RWPE2 (cell line): ENCODE results near the gene NAA38.

Source experiments
- ATAC-seq: fragments of 200-7000 bp; cut with Tn5 transposase; 3 replicates; pipeline ENCODE4 v1.9.1; 2021; ENCODE audit warnings: low read depth
- DNase-seq: peaks from one replicate; pipeline ENCODE4 v3.0.0-alpha.2; 2020; ENCODE audit warnings: low spot score
- H3K27ac ChIP-seq: fragments of 450-650 bp; 2 replicates; pipeline ENCODE4 v1.5.1; 2017; ENCODE audit warnings: mild to moderate bottlenecking; ENCODE audit not compliant: poor library complexity, severe bottlenecking
- H3K27me3 ChIP-seq: fragments of 250-450 bp; sonication (Bioruptor Pico); 2 replicates; pipeline ENCODE4 v1.5.1; 2021; ENCODE audit warnings: mild to moderate bottlenecking, moderate library complexity; ENCODE audit not compliant: insufficient read depth, poor library complexity, severe bottlenecking
- H3K36me3 ChIP-seq: fragments of 250-450 bp; sonication (Bioruptor Pico); 2 replicates; pipeline ENCODE4 v1.5.1; 2020; ENCODE audit warnings: low read depth, mild to moderate bottlenecking, moderate library complexity
- H3K4me1 ChIP-seq: fragments of 250-450 bp; sonication (Bioruptor Pico); 2 replicates; pipeline ENCODE4 v1.5.1; 2021; ENCODE audit warnings: mild to moderate bottlenecking, moderate library complexity; ENCODE audit not compliant: insufficient read depth, poor library complexity, severe bottlenecking
- H3K4me3 ChIP-seq: fragments of 250-450 bp; sonication (Bioruptor Pico); 2 replicates; pipeline ENCODE4 v1.5.1; 2021; ENCODE audit warnings: mild to moderate bottlenecking, moderate library complexity; ENCODE audit not compliant: severe bottlenecking
- H3K9me3 ChIP-seq: fragments of 250-450 bp; sonication (Bioruptor Pico); 2 replicates; pipeline ENCODE4 v1.5.1; 2021; ENCODE audit warnings: mild to moderate bottlenecking, moderate library complexity; ENCODE audit not compliant: severe bottlenecking
- CTCF ChIP-seq: fragments of 450-650 bp; IDR thresholded peaks from one replicate; pipeline ENCODE4 v1.5.1; 2017; ENCODE audit warnings: mild to moderate bottlenecking, moderate library complexity; ENCODE audit not compliant: poor library complexity, severe bottlenecking

Gene NAA38

GRCh38 chr17:7862692-7863437, 5.5 kb upstream of the NAA38 start:
- Histone ChIP-seq H3K36me3 (peaks cover 41% of the 10 kb centered on the region), H3K4me1 (peaks cover 6% of the 10 kb centered on the region), H3K27me3 (no peaks in the 10 kb centered on the region), H3K4me3 (no peak overlapping the region), H3K9me3 (no peaks in the 10 kb centered on the region), H3K27ac (no peak overlapping the region)
- no peak for DNase-seq
- peak; percentile 83 for TF ChIP-seq CTCF
- ATAC-seq, result no peak

GRCh38 chr17:7859028-7859427, 1.7 kb upstream of the NAA38 start:
- peak overlapping the region; percentile 82 for H3K27ac ChIP-seq
- peak overlapping the region; percentile 59 for H3K4me3 ChIP-seq
- no peak for ATAC-seq
- H3K27me3 ChIP-seq, result no peaks in the 10 kb centered on the region
- H3K9me3 ChIP-seq, result no peaks in the 10 kb centered on the region
- TF ChIP-seq CTCF, result no peak
- DNase-seq, result no peak
- peaks cover 39% of the 10 kb centered on the region for H3K36me3 ChIP-seq
- no peaks in the 10 kb centered on the region for H3K4me1 ChIP-seq

GRCh38 chr17:7858522-7858810, 1.1 kb upstream of the NAA38 start:
- Histone ChIP-seq H3K27ac (peak overlapping the region; percentile 82), H3K9me3 (no peaks in the 10 kb centered on the region), H3K4me1 (no peaks in the 10 kb centered on the region), H3K4me3 (peak overlapping the region; percentile 59), H3K27me3 (no peaks in the 10 kb centered on the region), H3K36me3 (peaks cover 33% of the 10 kb centered on the region)
- ATAC-seq, result peak; percentile 20; the same call in 2 of the 3 replicates
- DNase-seq, result no peak
- TF ChIP-seq CTCF, result peak; percentile 34

- H3K36me3 ChIP-seq, result peaks cover 31% of the 10 kb centered on the region
- no peaks in the 10 kb centered on the region for H3K27me3 ChIP-seq
- no peaks in the 10 kb centered on the region for H3K9me3 ChIP-seq
- peak within 1 kb of the TSS; percentile 82 for H3K27ac ChIP-seq
- ATAC-seq, result peak; percentile 8
- no peaks in the 10 kb centered on the region for H3K4me1 ChIP-seq
- peak within 1 kb of the TSS; percentile 59 for H3K4me3 ChIP-seq
- TF ChIP-seq CTCF, result no peak
- peak; percentile 89 for DNase-seq
Observed at GRCh38 chr17:7857713-7858521, 558 bp upstream of the NAA38 start, which contains the start of gene CYB5D1. Gene CYB5D1 (plus strand): TSS chr17:7858003. CDS start chr17:7858135, 132 bp downstream.
